Body of pancreas (tissue), 4 donors: ENCODE results near the gene MAPK8IP3.

Experiments used
- CTCF ChIP-seq, 7 experiments: fragments of 450-650 bp in 4 of 7; fragments of 200-600 bp in 3 of 7; sonication (generic) in 3 of 7; IDR thresholded peaks; one replicate each; pipeline ENCODE4 v1.5.1; 2016 to 2019; ENCODE audit warnings: antibody characterized with exemption in 7 of 7
- POLR2A ChIP-seq, 3 donors: fragments of 450-650 bp; IDR thresholded peaks; one replicate each; pipeline ENCODE4 v1.6.1; 2016; ENCODE audit warnings: antibody characterized with exemption in 3 of 3, mild to moderate bottlenecking in 2 of 3

- TF ChIP-seq CTCF (IDR thresholded peaks at IDR 0.05): no peak
- TF ChIP-seq POLR2A (IDR thresholded peaks at IDR 0.05): no peak
Measured at GRCh38 chr16:1657841-1658240, 48.2 kb upstream of the MAPK8IP3 start.
